ENCODE results near the gene AVEN.

Gene AVEN

DNA sequence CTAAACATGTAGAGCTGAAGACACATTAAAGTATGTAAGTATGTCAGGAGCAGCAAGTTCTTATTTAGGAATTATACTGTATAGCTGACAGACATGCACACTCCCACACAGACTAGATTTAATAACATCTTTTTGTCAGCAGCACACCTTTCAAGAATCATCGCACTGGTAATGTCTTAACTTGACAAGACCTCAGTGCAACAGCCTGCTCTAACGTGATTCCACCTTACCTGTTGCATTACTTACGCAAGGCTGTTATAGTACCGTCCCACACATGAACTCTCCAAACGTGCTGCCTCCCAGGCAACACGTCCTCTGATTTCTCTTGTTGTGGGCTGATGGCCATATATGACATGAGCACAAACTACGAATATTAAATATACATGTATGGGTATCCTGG, 58.8 kb downstream of the AVEN start:
- DNase-seq: no peak

- no peak for DNase-seq
Observed at GRCh38 chr15:33975022-33975565, 63.9 kb downstream of the AVEN start.

DNA sequence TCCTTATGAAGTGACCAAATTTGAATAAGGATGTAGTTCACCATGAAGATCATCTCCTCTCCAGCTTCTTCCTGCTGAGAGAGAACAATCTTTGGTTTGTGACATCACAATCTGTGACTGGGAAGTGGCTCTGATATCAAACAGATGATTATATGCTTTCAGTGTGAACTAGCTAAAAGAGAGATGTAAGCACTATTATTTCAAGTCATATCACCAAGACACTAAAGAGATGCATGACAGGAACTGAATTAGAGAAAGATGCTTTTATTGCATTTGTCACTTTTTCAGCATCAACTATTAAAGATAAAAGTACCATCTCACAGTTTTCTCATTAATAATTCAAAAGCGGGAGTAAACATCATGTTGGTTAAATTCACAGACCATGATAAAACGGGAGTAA, 67.2 kb downstream of the AVEN start:
- no peak for DNase-seq

DNA sequence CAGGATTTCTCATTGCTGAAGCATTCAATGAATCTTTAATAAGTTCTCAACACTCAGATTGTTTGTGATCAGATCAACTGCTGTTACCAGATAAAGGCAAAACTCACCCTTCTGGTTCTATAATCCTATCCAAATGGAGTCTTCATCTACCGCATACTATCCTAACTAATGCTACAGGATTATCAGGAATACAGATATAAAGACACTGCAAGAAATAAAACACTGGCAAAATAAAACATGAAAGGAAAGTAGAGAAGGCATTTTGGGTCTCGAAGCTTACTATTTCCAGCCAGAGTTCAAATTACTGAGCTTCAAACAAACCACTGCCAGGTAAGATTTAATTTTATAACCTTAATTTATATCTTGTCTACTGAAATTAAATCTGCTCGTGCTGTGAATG, 70.2 kb downstream of the AVEN start:
- DNase-seq: no peak

DNA sequence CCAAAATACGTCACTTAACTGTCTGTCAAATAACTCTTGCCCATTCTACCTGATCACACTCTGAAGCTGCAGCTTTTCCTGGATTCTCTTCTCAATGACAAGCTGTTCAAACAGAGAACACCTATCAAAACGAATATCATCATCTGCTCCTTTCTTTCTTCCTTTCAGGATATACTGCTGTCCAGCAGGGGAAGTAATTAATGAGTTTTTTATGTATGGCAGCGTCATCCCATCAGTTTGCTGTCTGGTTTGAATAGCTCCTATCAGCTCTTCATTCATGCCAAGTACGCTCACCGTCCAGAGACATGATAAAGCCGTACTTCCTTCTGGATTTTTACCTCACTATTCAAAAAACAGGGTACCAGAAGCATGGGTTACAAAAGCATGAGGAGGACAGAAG, 70.8 kb downstream of the AVEN start, which contains the start of gene CHRM5:
Gene CHRM5 (plus strand): TSS at position 274 of the 400 bp plus-strand sequence. CDS start 94,221 bp downstream, outside the sequence.
- no peak for DNase-seq

- no peak for DNase-seq
Observed at GRCh38 chr15:33964665-33965040, 74.4 kb downstream of the AVEN start.

- no peak for DNase-seq
Observed at GRCh38 chr15:33963831-33964664, 75.0 kb downstream of the AVEN start.

GRCh38 chr15:33960549-33960935, 78.5 kb downstream of the AVEN start:
- DNase-seq: no peak

DNA sequence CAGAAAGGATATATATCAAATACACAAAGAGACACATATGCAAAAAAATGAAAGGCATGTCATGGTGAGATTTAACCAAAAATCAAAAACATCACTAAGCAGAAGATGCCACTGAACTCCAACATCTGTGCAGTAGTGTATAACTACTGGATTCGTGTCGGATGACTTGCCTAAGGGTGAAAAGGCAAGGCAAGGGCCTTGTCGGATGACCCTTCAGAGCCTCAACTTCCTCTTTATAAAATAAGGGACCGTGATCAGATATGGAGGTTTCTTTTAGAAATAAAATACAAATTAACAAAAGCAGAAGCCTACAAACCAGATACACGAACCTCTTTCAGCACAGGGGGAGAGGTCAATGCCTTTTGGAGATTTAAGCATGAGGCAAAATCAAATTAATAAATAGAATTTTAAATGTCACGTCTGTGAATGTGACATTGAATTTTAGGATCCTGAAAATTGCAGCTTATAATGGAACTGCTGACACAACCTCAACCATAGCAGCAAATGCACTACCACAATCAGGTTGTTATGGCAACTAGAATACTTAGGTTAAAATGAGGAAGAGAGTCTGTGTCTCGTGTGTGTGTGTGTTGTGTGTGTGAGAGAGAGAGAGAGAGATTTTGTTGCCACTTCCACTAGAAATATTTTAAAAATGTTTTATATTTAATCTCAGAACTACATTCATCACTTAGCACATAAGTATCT, 79.0 kb downstream of the AVEN start:
- no peak for DNase-seq

- no peak for DNase-seq
Observed at GRCh38 chr15:33956397-33956796, 82.6 kb downstream of the AVEN start.

DNA sequence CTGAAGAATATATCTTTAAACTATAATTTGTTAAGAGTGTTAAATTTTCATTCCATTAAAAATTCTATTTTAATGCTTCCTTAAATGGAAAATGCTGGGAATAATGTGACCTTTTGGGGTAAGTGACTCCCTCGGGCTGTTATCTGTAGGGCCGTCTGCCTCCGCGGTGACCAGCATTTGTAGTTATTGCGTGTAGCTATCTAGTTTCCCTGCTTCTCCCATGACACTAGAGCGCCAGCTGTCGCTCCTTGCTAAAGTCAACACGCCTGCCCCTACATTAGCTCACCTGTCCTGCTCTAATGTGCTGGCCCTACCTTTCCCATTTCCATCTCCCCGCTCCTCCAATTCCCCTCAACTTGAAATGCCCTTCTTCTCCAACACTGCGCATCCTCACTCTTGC, 83.1 kb downstream of the AVEN start:
- no peak for DNase-seq

GRCh38 chr15:33946152-33946551, 92.9 kb downstream of the AVEN start:
- no peak for DNase-seq

DNA sequence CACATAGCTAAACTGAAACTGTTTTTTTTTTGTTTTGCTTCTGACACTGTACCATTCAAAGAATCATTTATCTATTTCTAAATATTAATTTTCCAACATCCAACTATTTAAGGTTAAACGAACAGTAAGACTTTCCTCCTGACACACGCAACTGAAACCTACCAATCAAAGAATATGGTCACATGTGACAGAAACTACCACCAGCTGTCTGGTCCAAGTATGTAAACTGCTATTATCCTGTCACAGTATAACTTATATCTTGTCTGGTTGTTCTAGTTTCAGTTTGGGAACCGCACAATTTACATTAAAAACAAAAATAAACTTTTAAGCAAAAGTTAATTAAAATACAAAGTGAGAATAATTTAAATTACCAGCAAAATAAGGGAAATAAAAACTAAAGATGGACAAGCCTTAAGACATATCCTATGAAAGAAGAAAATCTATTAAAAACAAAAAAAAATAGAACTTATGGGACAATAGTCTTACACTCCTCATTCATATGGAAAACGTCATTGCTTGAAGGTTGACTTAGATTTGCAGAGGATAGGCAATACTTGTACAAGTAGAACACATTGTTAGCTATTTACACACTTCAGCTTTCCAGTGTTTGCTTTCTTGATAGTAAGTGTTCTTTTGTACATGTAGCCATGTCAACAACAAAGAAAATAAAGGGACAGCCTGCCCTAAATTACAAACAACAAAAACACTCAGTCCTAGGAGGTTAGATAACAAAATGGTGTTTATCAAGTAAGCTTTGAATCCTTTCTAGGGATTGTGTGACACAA, 97.5 kb downstream of the AVEN start:
- no peak for DNase-seq

DNA sequence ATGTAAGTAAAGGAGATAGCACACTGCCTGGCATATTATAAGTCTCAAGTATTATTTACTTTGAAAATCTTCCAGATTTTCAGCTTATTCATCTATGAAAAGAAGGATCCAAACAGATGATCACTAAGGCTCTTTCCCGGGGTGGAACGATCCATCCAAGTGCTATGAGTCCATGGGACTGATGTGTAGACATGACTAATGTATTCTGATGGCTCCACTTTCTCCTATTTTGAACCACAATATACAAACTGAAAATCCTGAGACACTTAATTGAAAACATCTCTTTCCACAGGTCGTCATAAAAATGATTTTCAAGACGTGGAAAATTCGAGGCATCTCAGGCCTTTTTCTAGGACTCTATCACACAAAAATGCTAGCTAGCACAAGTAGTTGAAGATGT, 104.1 kb downstream of the AVEN start:
- DNase-seq: no peak

DNA sequence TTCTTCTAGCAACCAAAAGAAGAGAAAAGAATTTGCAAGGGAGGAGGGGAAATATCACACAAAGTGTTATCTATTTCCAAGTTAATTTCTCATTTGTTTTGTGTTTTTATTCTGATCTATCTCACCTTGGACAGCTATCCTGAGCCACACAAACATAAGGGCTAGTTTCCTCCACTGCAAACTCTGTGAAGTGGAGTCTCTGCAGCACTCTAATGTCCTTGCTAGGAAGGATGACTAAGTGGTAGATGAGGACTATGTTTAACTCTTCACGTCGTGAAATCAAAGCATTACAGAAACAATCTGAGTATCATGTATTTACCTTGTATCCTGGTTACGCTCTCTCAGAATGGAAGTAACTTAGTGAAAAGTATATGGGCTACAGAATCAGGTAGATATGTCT, 104.6 kb downstream of the AVEN start:
- no peak for DNase-seq

DNA sequence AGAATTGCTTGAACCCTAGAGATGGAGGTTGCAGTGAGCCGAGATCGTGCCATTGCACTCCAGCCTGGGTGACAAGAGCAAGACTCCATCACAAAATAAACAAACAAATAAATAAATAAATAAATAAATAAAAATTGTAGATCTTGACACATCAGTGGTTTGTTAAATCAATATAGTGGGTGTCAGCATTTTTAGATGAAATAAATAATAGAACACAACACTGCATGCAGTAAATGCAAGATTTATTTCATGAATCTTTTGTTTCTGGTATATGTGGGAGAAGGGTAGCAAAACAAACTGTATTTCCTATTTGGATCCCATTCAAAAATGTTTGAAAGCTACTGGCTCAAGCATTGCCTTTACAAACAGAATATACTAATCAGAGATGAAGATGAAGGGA, 106.3 kb downstream of the AVEN start:
- no peak for DNase-seq

- DNase-seq: no peak
Observed at GRCh38 chr15:33926260-33926659, 112.7 kb downstream of the AVEN start.

DNA sequence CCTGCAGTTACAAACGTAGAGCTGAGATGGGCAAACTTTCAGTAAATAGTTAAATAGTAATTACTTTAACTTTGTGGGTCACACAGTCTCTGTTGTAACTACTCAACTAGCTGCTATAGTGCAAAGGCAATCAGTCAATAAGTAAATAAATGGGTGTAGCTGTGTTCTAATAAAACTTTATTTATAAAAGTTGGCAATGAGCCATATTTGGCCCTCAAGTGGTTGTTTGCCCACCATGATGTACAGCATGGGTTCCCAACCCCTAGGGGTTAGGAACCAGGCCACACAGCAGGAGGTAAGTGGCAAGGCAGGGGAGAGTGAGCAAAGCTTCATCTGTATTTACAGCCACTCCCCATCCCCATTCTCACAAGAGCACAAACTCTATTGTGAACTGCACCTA, 115.6 kb downstream of the AVEN start:
- no peak for DNase-seq

DNA sequence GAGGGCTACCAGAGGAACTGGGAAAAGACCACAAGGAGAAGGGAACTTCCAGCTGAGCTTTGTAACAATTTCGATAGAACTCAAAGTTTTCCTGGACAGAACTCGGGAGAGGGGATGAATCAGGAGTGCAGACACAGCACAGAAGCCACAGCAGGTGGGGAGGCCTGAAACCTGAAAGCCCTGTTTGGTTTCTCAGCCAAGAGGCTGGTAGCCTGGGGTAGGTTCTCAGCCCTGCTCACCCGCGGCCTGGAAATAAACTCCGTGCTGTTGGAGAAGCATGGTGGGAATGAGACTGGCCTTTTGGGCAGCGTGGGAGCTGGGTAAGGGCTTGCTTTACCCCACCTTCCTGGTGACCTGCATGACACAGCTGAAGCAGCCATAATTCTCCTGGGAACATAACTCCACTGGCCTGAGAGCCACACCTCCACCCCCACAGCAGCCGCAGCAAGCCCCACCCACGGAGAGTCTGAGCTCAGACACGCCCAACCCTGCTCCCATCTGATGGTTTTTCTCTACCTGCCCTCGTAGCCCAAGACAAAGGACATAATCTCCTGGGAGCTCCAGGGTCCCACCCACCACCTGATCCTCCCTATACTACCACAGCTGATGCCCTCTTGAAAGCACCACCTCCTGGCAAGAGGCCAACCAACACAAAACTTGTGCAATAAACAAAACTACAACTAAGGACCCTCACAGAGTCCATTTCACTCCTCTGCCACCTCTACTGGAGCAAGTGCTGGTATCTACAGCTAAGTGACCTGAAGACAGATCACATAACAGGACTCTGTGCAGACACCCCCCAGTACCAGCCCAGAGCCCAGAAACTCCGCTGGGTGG, 123.2 kb downstream of the AVEN start:
- DNase-seq: no peak

DNA sequence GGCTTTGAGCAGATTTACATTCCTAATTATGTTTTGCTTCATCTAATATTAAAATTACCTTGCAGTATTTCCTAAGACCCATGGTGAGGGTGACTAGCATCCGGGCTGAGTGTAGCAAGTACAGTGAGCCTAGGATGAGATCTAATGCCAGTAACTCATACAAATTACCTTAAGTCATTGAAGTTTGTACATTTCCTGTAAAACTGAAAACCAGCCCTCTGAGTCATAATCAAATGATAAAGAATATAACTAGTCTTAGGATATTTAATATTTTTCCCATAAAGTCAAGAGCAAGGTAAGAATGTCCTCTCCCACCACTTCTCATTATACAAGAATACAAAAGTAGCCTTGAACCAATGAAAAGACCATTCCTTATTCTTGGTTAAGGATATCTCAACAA, 125.5 kb downstream of the AVEN start:
- no peak for DNase-seq

GRCh38 chr15:33912326-33912725, 126.7 kb downstream of the AVEN start:
- no peak for DNase-seq

- no peak for DNase-seq
Observed at GRCh38 chr15:33910741-33911140, 128.3 kb downstream of the AVEN start.
